CD4-positive, alpha-beta T cell treated with Interleukin-21 for 1 hour (primary cell): Measurements from ENCODE around the gene MYOZ2.

ENCODE experiments used
- DNase-seq: peaks from one replicate; pipeline ENCODE4 v3.0.0-alpha.2; 2020

The MYOZ2 gene

GRCh38 chr4:119135721-119136121, at the start of gene MYOZ2:
Gene MYOZ2, plus strand, starts transcription at chr4:119135832. Its CDS starts 694 bp downstream, at chr4:119136526.
- no peak for DNase-seq

DNA sequence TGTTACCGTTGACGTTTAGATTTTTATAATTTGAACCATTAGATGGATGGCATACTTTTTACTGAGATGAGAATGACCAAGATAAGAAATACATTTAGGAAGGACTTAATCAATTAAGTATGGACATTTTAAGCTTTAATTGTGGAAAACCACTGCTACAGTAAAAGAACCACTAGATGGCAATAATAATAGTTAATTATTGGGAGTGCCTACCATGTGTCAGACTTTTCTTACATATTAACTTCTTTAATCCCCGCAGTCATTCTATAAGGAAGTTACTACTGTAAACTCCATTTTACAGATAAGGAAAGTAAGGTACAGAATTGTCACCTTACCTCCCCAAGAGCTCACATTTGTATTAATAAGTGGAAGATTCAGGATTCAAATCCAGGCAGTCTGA, 48.5 kb upstream of the MYOZ2 start:
- no peak for DNase-seq

GRCh38 chr4:119087656-119088055, 48.0 kb upstream of the MYOZ2 start:
- DNase-seq, result no peak

- no peak for DNase-seq
Measured at GRCh38 chr4:119093042-119093827, 42.4 kb upstream of the MYOZ2 start.

DNA sequence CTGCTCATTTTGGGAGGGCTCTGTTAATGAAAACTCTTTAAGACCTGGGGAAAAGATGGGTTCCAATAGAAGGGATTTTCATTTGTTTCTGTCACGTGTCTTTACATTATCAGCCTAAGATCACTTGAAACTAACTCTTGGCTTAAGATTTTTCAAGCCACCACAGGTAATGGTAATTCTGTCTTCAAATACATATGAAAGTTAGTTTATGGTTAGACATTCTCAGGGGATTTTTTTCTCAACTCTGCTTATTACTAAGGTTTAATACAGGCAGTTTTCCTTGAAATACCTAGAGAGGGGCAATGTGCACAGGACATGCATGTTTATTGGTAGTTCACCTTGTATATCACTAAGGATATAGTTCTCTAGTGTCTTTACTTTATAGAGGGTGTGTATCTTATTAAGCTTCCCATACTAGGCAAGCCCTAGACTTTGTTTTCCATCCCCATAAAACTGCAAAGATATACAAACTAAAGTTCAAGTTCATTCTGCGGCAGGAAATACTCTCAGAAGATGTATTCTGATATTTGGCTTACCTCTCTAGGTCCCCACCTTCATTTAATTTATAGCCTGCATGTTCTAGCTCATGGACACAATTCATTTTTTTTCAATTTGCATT, 38.2 kb upstream of the MYOZ2 start:
- DNase-seq, result no peak

GRCh38 chr4:119098306-119098705, 37.3 kb upstream of the MYOZ2 start:
- DNase-seq, result no peak

DNA sequence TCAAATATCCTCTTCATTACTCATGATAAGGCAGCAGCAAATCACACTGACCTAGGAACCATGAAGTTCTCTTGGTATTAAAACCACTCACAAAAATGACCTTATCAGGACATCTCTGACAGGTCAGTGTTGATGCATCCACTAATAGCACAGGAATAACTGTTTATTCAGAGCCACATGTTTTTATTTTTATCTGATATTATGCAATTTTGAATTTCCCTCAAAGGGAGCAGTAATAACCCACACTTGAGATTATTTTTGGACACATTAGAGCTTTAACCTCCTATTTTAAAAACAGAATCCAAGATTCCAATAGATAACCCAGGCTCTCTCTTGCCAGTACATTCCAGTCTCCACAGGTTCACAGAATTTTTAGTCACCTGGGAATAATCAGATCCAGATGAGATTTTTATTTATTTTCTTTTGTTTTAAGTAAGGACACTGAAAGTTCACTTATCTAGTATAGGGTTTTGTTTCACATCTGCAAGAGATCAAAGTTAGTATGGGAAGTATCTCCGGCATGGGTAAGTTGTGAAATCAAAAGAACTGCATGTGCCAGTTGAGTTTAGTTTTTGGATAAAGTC, 36.3 kb upstream of the MYOZ2 start:
- no peak for DNase-seq

DNA sequence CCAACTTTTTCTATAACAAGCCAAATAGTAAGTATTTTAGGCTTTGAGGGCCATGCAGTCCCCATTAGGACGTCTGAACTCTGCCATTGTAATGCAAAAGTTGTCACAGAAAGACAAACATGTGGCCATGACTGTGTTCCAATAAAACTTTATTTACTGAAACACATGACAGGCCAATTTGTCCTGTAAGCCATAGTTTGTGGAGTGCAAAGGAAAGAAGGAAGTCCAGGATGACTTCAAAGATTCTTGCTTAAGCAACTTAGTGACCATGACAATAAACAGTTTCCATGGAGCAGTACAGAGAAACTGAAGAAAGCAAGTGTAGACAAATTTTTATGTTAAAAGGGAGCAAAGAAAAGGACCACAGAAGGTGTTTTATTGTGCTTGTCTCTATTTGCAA, 35.0 kb upstream of the MYOZ2 start:
- DNase-seq, result no peak

DNA sequence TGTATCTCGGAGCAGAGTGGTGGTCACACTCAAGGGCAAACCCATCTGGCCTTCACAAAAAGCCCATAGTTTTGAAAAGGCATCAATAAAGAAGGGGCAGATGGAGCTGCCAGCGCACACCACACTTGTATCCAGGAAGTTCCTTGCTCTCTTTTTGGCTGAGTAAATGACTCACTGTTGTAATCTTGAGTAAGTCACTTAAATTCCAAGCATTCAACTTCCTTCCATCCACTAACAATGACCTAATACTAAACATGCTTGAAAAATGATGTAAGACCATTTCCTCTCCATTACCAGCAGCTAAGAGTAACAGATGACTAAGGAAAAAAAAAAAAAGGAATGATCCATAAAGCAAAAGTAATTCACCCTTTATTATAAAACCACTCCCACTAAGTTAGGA, 32.4 kb upstream of the MYOZ2 start:
- DNase-seq, result no peak

DNA sequence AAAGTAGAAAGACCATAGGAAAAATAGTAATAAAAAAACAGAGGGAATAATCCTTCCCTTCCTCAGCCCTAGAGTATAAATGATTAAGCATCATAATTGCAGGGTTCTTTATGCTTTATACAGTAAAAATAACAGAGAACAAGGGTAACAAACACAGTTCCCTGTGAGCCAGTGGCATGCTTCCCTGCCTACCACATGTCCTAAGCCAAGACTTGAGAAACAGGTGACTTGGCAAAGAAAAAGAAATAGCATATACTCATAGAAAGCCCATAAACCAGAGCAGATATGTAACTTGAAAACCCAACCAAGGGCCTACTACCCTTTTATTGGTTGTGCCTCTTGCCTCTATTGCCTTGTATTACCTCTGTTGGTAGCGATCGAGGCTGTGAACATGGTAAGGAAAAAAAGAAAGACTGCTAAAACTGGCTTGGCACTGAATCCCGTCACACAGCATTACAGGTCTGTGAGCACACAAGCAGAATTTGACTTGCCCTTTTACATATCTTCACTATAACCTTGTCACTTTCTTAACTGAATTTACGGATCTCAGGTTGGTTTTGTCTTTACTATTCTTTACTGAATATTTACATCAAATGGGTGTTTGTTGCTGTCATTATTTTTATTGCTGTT, 30.9 kb upstream of the MYOZ2 start:
- no peak for DNase-seq

GRCh38 chr4:119105605-119106004, 30.0 kb upstream of the MYOZ2 start:
- DNase-seq, result no peak

GRCh38 chr4:119106036-119107000, 29.3 kb upstream of the MYOZ2 start:
- DNase-seq, result no peak

- DNase-seq, result no peak
Measured at GRCh38 chr4:119110121-119110520, 25.5 kb upstream of the MYOZ2 start.

DNA sequence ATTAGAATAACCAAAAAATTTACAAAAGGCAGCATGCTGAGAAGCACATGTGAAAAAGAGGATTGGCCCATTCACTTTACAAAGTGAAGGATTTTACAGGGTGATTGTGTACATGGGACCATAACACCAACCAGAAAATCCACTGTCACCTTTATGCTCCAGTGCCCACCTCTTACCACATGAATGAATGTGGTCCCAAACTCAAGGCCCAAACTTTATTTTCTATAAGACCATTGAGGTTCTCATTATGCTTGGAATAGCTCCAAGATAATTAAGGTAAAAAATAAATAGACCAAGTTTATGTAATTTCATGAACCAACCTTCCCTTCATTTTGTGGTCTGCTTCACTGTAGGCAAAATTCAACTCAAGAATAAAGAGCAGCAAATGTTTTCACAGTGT, 24.3 kb upstream of the MYOZ2 start:
- no peak for DNase-seq

DNA sequence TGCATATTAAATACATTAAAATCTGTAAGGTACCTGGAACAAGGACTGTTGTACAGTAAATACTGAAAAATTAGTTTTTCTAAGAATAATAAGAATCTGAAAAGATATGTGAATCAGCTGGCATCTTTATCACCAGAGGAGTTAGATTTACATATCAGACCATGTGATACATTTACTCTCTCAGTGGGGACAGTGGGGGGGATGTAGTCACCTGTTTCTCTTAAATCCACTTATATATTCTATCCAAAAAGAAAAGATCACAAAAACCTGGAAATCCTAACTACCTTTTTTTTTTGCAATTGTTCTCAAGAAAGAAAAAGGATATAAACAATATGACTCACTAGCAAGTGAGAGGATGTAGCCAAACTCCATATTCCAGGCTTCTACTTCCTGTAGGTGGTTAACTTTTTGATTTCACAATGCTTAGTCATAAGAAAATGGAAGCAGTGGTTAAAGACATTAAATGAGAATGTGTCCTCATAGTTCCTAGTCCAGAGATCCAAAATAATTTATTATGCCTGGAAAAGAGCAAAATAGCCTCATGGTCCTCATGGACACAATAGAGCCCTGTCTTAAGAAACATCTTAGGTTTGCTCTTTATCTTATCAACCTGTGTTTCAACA, 22.5 kb upstream of the MYOZ2 start:
- DNase-seq, result no peak

DNA sequence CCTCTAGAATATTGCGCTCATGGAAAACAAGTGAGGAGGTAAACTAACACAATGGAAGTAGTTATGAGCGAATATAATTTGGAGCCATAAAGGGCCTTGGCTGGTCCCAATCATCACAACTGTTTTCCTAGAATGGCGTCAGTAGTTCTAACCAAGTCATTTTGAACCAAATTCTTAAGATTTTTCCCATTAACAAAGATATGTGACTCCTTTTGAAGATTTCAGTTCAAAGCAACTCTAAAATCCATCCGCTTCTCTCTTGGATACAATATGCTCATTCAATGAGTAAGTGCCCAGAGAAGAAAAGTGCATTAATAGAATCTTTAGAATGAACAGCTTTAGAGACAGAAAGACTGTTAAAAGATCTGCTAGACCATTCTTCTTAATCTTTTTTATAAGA, 19.6 kb upstream of the MYOZ2 start:
- no peak for DNase-seq

DNA sequence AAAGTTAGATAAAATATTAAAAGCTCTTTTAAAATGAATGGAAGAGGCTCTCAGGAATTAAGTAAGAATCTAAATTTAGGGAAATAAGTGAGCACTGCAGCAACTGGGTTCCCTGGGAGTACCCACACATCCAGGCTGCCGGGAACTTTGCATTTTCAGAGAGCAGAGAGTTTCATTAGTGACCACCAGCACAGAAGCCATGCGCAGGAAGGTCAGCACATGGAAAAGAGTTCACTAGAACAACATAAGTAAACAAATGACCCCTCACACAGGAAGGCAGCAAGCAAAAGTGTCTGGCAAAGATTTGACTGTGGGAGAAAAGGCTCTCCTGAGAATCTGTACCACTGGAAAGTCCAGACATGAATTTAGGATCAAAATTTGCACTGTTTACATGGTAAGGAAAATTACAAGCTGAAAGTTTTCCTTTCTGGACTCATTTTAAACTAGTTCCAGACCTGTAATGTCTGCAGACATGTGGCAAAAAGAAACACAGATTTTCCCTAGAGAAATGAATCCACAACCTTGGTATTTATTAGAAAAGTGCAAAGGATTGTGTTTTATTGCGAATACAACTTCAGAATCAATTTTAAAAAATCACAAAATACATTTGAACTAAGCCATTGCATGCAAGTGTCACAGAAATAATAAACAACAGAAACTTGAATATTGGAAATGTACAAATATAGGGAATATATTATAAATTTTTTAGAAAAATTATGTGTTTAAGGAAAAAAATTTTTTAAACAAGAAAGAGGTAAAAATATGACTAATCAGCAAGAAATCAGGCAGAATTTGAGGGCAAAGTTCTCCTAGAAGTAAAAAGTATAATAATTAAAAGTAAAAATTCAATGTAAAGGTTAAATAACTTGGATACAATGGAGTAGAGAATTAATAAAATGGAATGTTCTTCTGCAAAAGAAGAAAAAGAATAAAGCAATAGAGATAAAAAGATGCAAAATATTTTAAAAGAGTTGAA, 18.4 kb upstream of the MYOZ2 start:
- DNase-seq, result no peak

- DNase-seq, result no peak
Measured at GRCh38 chr4:119118397-119118796, 17.2 kb upstream of the MYOZ2 start.

DNA sequence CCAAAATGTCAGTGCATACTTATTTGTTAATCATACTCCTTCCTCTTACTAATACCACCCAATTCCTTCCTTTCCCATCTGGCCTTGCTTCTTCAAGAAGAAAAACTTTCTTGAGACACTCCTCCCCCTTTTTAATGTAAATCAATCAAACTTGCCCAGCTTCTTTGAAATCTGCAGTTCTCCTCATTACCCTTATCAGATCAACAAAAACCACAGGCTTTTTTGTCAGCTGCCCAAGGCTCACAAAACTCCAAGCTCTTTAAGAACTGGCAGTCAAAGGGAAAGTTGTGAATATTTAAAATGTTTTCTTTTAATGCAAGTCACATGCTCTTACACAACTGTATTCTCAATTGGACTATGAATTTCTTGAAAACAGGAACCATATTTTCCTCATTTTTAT, 11.3 kb upstream of the MYOZ2 start:
- DNase-seq, result no peak

- DNase-seq, result no peak
Measured at GRCh38 chr4:119125931-119126330, 9.7 kb upstream of the MYOZ2 start.

- no peak for DNase-seq
Measured at GRCh38 chr4:119128148-119128547, 7.5 kb upstream of the MYOZ2 start.
